ENCODE measurements around the gene EXOC3L1. TPM values are rescaled to one million over a fixed set of nuclear protein-coding genes. Genes with fewer than 3 reads are reported as not detected.

EXOC3L1 gene
- total and polyA plus RNA-seq, 2 of the 13 experiments (the other 11 are each of a cell fraction or from before 2014, with no cell fraction given): 0.12 TPM; not detected in 1

GRCh38 chr16:67173808-67174705 is 15.9 kb downstream of the EXOC3L1 start (continued):
- TF ChIP-seq ZBED4 (CRISPR knock-in tag; IDR thresholded peaks at IDR 0.05; ENCODE audit: borderline replicate concordance): peak; percentile 87
- no peak for TF ChIP-seq JARID2 (CRISPR knock-in tag; IDR thresholded peaks at IDR 0.05; ENCODE audit: insufficient replicate concordance)
- peak in 1 of 2 experiments; percentile 69; a peak in 1 of 4 replicates for TF ChIP-seq ATF4 (CRISPR knock-in tag; IDR thresholded peaks at IDR 0.05)
- TF ChIP-seq ZBTB34 (CRISPR knock-in tag; IDR thresholded peaks at IDR 0.05): peak; percentile 89
- TF ChIP-seq ZNF280D (CRISPR knock-in tag; IDR thresholded peaks at IDR 0.05): peak; percentile 92
- TF ChIP-seq GPBP1L1 (CRISPR knock-in tag; IDR thresholded peaks at IDR 0.05): no peak
- no peak for TF ChIP-seq TBX3 (IDR thresholded peaks at IDR 0.05; ENCODE audit: borderline replicate concordance)
- peak; percentile 88; the same call in 1 of the 2 replicates for TF ChIP-seq ZNF691 (CRISPR knock-in tag; IDR thresholded peaks at IDR 0.05; ENCODE audit: borderline replicate concordance, low read depth)
- peak; percentile 98 for TF ChIP-seq HNRNPL (IDR thresholded peaks at IDR 0.05; ENCODE audit: low read depth, low read length)
- no peak for TF ChIP-seq ZNF878 (CRISPR knock-in tag; IDR thresholded peaks at IDR 0.05)
- TF ChIP-seq MTF1 (CRISPR knock-in tag; IDR thresholded peaks at IDR 0.05): no peak
- no peak for TF ChIP-seq NR3C1 (CRISPR knock-in tag; IDR thresholded peaks at IDR 0.05)
- TF ChIP-seq SMARCE1 (IDR thresholded peaks at IDR 0.05; ENCODE audit: borderline replicate concordance): no peak

Data from HepG2 (cell line).